Lower leg skin (tissue), 3 donors: Measurements from ENCODE around the gene DDR1.
"Not testable (repeated sequence)": the region's sequence is repeated elsewhere in the genome, so short reads cannot be mapped to it uniquely, and the experiment has no call there.

Experiments
- CTCF ChIP-seq, 3 donors: fragments of 450-650 bp; IDR thresholded peaks; one replicate each; pipeline ENCODE4 v1.5.1; 2016; ENCODE audit warnings: antibody characterized with exemption in 3 of 3, mild to moderate bottlenecking in 3 of 3, moderate library complexity in 2 of 3
- POLR2A ChIP-seq, 2 donors: fragments of 450-650 bp; IDR thresholded peaks; one replicate each; pipeline ENCODE4 v1.6.1; 2016 to 2017; ENCODE audit warnings: antibody characterized with exemption in 2 of 2, mild to moderate bottlenecking in 1 of 2, moderate library complexity in 1 of 2

- not testable (repeated sequence) for TF ChIP-seq CTCF, POLR2A (IDR thresholded peaks at IDR 0.05)
Measured at GRCh38 chr6:30910473-30910872, 26.2 kb downstream of the DDR1 start.
